Hindlimb muscle (tissue), 1 donor: ENCODE data around the gene CEP170B. TPM values are rescaled to one million over a fixed set of nuclear protein-coding genes. Genes with fewer than 3 reads are reported as not detected.
"Not testable (repeated sequence)": the region's sequence is repeated elsewhere in the genome, so short reads cannot be mapped to it uniquely, and the experiment has no call there.

ENCODE experiments used
- DNase-seq: peaks from one replicate; pipeline ENCODE4 v3.0.0-alpha.2; 2013
- polyA plus RNA-seq: library from polyadenylated mRNA; unstranded; fragments of 120-200 nt; gene quantifications from one replicate; pipeline ENCODE4 v1.2.1, GENCODE V29; 2013; ENCODE audit not compliant: insufficient read length

The CEP170B gene
- polyA plus RNA-seq, 1 donor: 1.8 TPM

- no peak for DNase-seq
These were observed 52.0 kb downstream of the CEP170B start for GRCh38 chr14:104917116-104917515.

- DNase-seq: no peak
These were observed 52.9 kb downstream of the CEP170B start for GRCh38 chr14:104917993-104918392.

GRCh38 chr14:104919152-104919992 is 54.3 kb downstream of the CEP170B start:
- DNase-seq: not testable (repeated sequence)

- no peak for DNase-seq
These were observed 54.9 kb downstream of the CEP170B start for GRCh38 chr14:104919993-104920315.

- DNase-seq: no peak
These were observed 58.8 kb downstream of the CEP170B start for GRCh38 chr14:104923640-104924420.

- DNase-seq: no peak
These were observed 59.5 kb downstream of the CEP170B start, which contains the start of gene PLD4 for GRCh38 chr14:104924421-104925213. Gene PLD4 (plus strand): TSS chr14:104924879. CDS start chr14:104927141, 2,262 bp downstream.

GRCh38 chr14:104925214-104925854 is 60.3 kb downstream of the CEP170B start:
- no peak for DNase-seq

- no peak for DNase-seq
These were observed 61.0 kb downstream of the CEP170B start for GRCh38 chr14:104925855-104926609.

- no peak for DNase-seq
These were observed 61.8 kb downstream of the CEP170B start for GRCh38 chr14:104926619-104927431.

- DNase-seq: no peak
These were observed 62.4 kb downstream of the CEP170B start for GRCh38 chr14:104927432-104927816.

GRCh38 chr14:104927901-104928300 is 62.8 kb downstream of the CEP170B start:
- DNase-seq: no peak

- no peak for DNase-seq
These were observed 63.5 kb downstream of the CEP170B start for GRCh38 chr14:104928391-104929133.

- no peak for DNase-seq
These were observed 64.5 kb downstream of the CEP170B start for GRCh38 chr14:104929268-104930230.

- no peak for DNase-seq
These were observed 65.6 kb downstream of the CEP170B start for GRCh38 chr14:104930526-104931303.

- no peak for DNase-seq
These were observed 66.3 kb downstream of the CEP170B start for GRCh38 chr14:104931304-104931770.

- DNase-seq: no peak
These were observed 67.0 kb downstream of the CEP170B start for GRCh38 chr14:104931771-104932675.
